GM12878 (cell line): Measurements from ENCODE around the gene PRDM9. TPM values are rescaled to one million over a fixed set of nuclear protein-coding genes. Genes with fewer than 3 reads are reported as not detected.

Experiments used
- BHLHE40 ChIP-seq, 2 experiments: fragments of 450-650 bp in 1 of 2; IDR thresholded peaks; 2 replicates each; pipeline ENCODE4 v1.6.1; 2011 to 2017; ENCODE audit warnings: low read depth in 2 of 2, borderline replicate concordance in 1 of 2, improper control_type of control experiment in 1 of 2, low read length in 1 of 2, mild to moderate bottlenecking in 1 of 2
- CBX5 ChIP-seq: sonication (generic); IDR thresholded peaks from 2 replicates; pipeline ENCODE4 v1.6.1; 2016; ENCODE audit warnings: low read depth, moderate library complexity, mild to moderate bottlenecking, inconsistent platforms
- CEBPZ ChIP-seq: fragments of 150-350 bp; IDR thresholded peaks from 2 replicates; pipeline ENCODE4 v1.6.1; 2016; ENCODE audit warnings: low read depth, low read length
- CREM ChIP-seq: IDR thresholded peaks from 2 replicates; pipeline ENCODE4 v1.6.1; 2014; ENCODE audit warnings: antibody characterized with exemption, low read depth
- PAX8 ChIP-seq: fragments of 450-650 bp; IDR thresholded peaks from 2 replicates; pipeline ENCODE4 v1.6.1; 2017; ENCODE audit warnings: mild to moderate bottlenecking, moderate library complexity
- POU2F2 ChIP-seq: IDR thresholded peaks from 3 replicates; pipeline ENCODE4 v1.6.1; 2011; ENCODE audit warnings: low read depth, mild to moderate bottlenecking, low read length, borderline replicate concordance
- RAD51 ChIP-seq: fragments of 450-650 bp; IDR thresholded peaks from 2 replicates; pipeline ENCODE4 v1.6.1; 2016; ENCODE audit warnings: moderate library complexity, mild to moderate bottlenecking, inconsistent platforms
- polyA plus RNA-seq, 11 experiments: library from polyadenylated mRNA; depleted of rRNA in 4 of 11; unstranded in 6 of 11; stranded (reverse) in 5 of 11; fragments of >200 nt; fragmentation: Nextera tagmentation in 4 of 11; fragmentation: Illumina TruSeq in 1 of 11; extraction: Ambion mirVana in 4 of 11; extraction: Trizol in 1 of 11; gene quantifications; 1 replicate in 1 of 11; 2 replicates in 10 of 11; pipeline versions ENCODE4 v1.2.1 to v1.2.3, GENCODE V29; 2011 to 2016; ENCODE audit warnings: inconsistent platforms in 2 of 11, missing spikeins in 2 of 11, low read depth in 1 of 11
- total RNA-seq, 4 experiments: library from RNA; depleted of rRNA in 3 of 4; stranded (reverse); fragments of >200 nt in 3 of 4; fragmentation: Illumina TruSeq in 1 of 4; extraction: Trizol in 1 of 4; gene quantifications; 2 replicates each; pipeline versions ENCODE4 v1.2.1 to v1.2.3, GENCODE V29; 2013 to 2021
- TF ChIP-seq, protein P1 (sequence below): fragments of 450-650 bp; IDR thresholded peaks from 2 replicates; pipeline ENCODE4 v1.6.1; 2017; ENCODE audit warnings: mild to moderate bottlenecking, moderate library complexity
- TF ChIP-seq, protein P2 (sequence below): IDR thresholded peaks from 2 replicates; pipeline ENCODE4 v1.6.1; 2011; ENCODE audit warnings: borderline replicate concordance, low read depth, mild to moderate bottlenecking, moderate library complexity, low read length; ENCODE audit not compliant: insufficient read depth, poor library complexity, severe bottlenecking

Gene PRDM9
- total and polyA plus RNA-seq, 10 of the 15 experiments (the other 5 are each of a cell fraction or from before 2014, with no cell fraction given) = not detected

DNA sequence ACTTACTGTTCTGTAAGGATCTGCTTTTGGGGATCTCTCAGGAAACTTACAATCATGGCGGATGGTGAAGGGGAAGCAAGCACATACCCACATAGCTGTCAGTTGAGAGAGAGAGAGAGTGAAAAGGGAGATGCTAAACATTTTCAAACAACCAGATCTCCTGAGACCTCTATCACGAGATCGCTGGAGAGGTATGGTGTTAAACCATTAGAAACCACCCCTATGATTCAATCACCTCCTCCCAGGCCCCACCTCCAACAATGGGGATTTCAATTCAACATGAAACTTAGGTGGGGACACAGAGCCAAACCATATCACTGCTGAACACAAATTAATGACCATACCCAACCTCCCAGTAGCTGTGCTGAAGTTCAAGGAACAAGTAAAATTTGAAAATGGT is 48.2 kb upstream of the PRDM9 start (continued):
- TF ChIP-seq, protein P1, sequence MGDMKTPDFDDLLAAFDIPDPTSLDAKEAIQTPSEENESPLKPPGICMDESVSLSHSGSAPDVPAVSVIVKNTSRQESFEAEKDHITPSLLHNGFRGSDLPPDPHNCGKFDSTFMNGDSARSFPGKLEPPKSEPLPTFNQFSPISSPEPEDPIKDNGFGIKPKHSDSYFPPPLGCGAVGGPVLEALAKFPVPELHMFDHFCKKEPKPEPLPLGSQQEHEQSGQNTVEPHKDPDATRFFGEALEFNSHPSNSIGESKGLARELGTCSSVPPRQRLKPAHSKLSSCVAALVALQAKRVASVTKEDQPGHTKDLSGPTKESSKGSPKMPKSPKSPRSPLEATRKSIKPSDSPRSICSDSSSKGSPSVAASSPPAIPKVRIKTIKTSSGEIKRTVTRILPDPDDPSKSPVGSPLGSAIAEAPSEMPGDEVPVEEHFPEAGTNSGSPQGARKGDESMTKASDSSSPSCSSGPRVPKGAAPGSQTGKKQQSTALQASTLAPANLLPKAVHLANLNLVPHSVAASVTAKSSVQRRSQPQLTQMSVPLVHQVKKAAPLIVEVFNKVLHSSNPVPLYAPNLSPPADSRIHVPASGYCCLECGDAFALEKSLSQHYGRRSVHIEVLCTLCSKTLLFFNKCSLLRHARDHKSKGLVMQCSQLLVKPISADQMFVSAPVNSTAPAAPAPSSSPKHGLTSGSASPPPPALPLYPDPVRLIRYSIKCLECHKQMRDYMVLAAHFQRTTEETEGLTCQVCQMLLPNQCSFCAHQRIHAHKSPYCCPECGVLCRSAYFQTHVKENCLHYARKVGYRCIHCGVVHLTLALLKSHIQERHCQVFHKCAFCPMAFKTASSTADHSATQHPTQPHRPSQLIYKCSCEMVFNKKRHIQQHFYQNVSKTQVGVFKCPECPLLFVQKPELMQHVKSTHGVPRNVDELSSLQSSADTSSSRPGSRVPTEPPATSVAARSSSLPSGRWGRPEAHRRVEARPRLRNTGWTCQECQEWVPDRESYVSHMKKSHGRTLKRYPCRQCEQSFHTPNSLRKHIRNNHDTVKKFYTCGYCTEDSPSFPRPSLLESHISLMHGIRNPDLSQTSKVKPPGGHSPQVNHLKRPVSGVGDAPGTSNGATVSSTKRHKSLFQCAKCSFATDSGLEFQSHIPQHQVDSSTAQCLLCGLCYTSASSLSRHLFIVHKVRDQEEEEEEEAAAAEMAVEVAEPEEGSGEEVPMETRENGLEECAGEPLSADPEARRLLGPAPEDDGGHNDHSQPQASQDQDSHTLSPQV = no peak
- TF ChIP-seq RAD51 (no peak), POU2F2 (no peak), CBX5 (no peak), CEBPZ (no peak), CREM (no peak), BHLHE40 (IDR thresholded peaks at IDR 0.05; ENCODE audit: borderline replicate concordance in 1 of 2, low read depth in 2 of 2, low read length in 1 of 2) (peak; percentile 55 to 78; a peak in 3 of 4 replicates), PAX8 (no peak)
- TF ChIP-seq, protein P2, sequence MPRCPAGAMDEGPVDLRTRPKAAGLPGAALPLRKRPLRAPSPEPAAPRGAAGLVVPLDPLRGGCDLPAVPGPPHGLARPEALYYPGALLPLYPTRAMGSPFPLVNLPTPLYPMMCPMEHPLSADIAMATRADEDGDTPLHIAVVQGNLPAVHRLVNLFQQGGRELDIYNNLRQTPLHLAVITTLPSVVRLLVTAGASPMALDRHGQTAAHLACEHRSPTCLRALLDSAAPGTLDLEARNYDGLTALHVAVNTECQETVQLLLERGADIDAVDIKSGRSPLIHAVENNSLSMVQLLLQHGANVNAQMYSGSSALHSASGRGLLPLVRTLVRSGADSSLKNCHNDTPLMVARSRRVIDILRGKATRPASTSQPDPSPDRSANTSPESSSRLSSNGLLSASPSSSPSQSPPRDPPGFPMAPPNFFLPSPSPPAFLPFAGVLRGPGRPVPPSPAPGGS = no peak
